Measurements from ENCODE around the gene SLC1A2.

Gene SLC1A2

DNA sequence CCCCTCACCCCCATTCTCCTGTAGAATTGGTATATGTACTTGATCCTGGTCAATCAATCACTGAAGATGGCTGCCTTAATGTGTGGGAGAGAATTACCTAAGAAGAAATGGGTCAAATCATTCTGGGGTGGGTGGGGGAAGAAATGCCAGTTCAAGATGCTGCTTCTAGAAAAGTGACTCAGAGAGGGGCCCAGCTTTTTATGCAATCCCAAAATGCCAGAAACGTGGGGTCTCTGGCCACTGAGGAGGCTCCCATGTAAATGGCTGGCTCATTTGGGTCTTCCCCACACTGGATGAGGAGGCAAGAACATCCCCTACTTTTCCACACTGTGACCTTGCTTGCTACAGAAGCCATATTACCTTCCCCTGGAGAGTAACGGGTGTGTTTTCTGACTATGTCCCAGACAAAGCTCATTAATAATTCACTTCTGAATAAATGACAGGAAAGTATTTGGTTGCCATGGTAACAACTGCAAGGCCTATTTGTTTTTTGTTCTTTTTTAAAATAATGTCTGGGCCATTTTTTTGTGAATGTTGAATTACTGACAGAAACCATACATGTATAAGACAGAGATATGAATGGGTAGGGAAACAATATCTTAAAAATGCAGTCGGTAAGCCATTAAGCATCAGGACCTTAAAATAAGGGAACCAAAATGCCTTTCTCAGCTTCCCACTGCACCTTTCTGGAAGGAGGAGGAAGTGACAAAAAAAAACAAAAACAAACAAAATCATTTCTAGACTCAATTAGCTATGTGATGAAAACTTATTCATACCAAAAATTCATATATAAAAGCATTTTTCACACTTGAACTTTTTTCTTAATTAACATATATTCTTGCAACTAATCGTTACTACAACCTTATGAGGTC is 32.0 kb downstream of the SLC1A2 start:
- TF ChIP-seq JUND (IDR thresholded peaks at IDR 0.05; ENCODE audit: low read depth): no peak
- in situ Hi-C loops (cut with HindIII; ENCODE audit: low pct_unique_long_range_greater_than_20kb, low sequenced_read_pairs): no loop called here
- DNase-seq (ENCODE audit: low read depth in 1 of 2, low spot score in 1 of 2): no peak

DNA sequence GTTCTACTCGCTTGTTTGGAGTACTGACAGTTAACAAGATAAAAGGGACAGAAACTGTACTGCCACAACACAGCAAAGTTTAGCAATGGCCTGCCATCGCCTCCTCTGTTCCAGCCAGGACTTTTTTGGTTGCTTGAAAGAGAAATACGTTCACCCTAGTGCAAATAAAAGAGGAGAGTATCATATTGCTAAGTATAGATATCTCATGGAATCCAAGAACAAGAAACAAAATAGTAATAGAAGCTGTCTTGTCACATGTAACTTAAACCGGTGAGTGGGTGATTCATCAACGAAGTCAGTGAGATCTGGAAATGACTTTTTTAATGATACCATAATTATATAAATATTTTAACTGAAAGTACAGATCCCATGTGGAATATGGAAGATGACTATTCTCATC is 35.4 kb downstream of the SLC1A2 start:
- in situ Hi-C loops (cut with HindIII; ENCODE audit: low pct_unique_long_range_greater_than_20kb, low sequenced_read_pairs): no loop called here
- no peak for DNase-seq (ENCODE audit: low read depth in 1 of 2, low spot score in 1 of 2)
- TF ChIP-seq JUND (IDR thresholded peaks at IDR 0.05; ENCODE audit: low read depth): no peak

DNA sequence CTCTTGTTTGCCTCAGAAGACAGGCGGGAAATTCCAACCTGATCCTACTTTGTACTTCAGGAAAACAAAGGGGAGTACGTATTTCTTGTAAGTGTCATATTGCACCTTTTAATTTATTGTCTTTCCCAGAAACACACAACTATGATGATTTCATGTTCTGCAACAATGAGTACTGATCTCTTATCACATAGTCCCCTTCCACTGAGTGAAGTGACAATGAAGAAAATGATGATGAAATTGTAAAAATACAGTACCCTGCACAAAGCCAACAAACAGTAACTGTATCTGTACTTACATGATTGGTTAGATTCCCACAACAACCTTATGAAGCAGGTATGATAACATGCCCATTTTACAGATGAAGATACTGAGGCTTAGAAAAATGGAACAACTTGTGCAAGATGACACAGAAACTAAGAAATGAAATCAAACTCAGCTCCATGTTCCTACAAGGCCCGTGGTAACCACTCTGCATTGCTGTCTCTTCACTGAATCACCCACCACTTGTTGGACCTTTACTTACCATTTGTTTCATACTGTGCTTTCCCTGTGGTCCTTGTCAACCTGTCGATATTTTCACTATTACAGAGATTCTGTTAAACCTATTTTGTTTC is 37.5 kb downstream of the SLC1A2 start:
- TF ChIP-seq JUND (IDR thresholded peaks at IDR 0.05; ENCODE audit: low read depth): no peak
- in situ Hi-C loops (cut with HindIII; ENCODE audit: low pct_unique_long_range_greater_than_20kb, low sequenced_read_pairs): no loop called here
- no peak for DNase-seq (ENCODE audit: low read depth in 1 of 2, low spot score in 1 of 2)

DNA sequence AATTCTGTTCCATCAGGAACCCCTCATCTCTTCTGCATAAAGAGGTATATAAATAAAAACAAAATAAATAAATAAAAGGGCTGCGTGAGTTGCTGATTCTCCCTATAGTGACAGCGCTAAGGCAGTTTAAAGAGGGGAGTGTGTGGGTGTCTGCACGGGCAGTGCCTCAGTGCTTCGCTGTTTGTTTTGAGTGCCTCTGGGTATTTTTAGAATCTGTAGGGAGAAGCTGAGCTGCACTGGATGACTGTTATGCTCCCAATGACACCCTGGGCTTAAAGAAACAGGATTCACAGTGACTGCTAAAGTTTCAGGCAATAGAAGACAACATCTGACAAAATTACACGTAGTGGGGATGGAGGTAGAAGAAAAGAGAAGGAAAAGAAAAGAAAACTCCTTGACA is 38.8 kb downstream of the SLC1A2 start:
- in situ Hi-C loops (cut with HindIII; ENCODE audit: low pct_unique_long_range_greater_than_20kb, low sequenced_read_pairs): no loop called here
- no peak for TF ChIP-seq JUND (IDR thresholded peaks at IDR 0.05; ENCODE audit: low read depth)

DNA sequence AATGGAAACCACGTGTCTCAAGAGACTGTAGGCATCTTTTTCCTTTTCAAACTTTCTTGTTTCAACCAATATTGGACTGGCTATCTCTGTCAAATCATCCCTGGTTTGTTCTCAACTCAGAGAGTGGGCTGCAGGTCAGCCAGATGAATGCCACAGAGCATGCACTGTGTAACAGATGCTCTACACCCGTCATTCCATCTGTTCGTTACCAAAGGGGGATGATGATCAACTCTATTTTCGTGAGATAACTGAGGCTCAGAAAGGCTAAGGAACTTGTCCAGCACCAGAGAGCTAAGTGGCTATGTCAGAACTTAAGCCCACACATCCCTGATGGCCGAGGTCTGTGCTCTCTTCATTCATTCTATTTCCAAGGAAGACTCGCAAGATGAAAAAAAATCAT is 42.1 kb downstream of the SLC1A2 start:
- in situ Hi-C loops (cut with HindIII; ENCODE audit: low pct_unique_long_range_greater_than_20kb, low sequenced_read_pairs): no loop called here
- DNase-seq (ENCODE audit: low read depth in 1 of 2, low spot score in 1 of 2): no peak
- no peak for TF ChIP-seq JUND (IDR thresholded peaks at IDR 0.05; ENCODE audit: low read depth)

More for the DNA sequence above, 38.8 kb downstream of the SLC1A2 start:
- peak in 1 of 2 experiments; percentile 36 for DNase-seq (ENCODE audit: low read depth in 1 of 2, low spot score in 1 of 2)

DNA sequence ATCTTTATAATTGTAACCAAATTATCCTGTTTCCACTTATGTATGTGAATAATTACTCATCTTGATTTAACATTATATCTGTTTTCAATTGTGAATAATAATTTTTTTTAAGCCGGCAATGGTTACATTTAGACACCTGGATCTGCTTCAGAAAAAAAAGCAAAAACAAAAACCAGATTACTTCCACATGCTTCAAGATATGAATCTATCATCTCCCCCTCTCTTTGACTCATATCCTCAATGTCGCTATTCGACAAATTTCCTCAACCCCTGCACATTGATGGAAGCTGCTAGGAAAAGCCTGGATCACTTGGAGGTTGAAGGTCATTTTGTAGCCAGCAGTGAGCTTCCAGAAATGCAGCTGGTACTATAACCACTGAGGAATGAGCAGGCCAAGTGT is 42.7 kb downstream of the SLC1A2 start:
- no peak for DNase-seq (ENCODE audit: low read depth in 1 of 2, low spot score in 1 of 2)
- in situ Hi-C loops (cut with HindIII; ENCODE audit: low pct_unique_long_range_greater_than_20kb, low sequenced_read_pairs): no loop called here

DNA sequence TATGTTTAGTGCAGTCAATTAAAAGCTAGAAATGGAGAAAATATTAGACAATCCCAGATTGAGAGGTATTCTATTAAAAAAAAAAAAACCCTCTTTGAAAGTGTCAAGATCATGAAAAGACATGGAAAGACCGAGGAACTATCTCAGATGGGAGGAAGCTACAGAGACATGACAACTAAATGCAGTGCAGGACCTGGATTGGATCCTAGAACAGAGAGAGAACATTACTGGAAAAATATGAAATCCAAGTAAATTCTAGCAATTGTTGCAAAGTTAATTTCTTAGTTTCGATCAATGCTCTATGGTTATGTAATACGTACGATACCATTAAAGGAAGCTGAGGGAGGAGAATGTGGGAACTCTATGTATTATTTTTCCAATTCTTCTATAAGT is 43.2 kb downstream of the SLC1A2 start:
- in situ Hi-C loops (cut with HindIII; ENCODE audit: low pct_unique_long_range_greater_than_20kb, low sequenced_read_pairs): no loop called here

More for the DNA sequence above, 42.7 kb downstream of the SLC1A2 start:
- TF ChIP-seq JUND (IDR thresholded peaks at IDR 0.05; ENCODE audit: low read depth): no peak

DNA sequence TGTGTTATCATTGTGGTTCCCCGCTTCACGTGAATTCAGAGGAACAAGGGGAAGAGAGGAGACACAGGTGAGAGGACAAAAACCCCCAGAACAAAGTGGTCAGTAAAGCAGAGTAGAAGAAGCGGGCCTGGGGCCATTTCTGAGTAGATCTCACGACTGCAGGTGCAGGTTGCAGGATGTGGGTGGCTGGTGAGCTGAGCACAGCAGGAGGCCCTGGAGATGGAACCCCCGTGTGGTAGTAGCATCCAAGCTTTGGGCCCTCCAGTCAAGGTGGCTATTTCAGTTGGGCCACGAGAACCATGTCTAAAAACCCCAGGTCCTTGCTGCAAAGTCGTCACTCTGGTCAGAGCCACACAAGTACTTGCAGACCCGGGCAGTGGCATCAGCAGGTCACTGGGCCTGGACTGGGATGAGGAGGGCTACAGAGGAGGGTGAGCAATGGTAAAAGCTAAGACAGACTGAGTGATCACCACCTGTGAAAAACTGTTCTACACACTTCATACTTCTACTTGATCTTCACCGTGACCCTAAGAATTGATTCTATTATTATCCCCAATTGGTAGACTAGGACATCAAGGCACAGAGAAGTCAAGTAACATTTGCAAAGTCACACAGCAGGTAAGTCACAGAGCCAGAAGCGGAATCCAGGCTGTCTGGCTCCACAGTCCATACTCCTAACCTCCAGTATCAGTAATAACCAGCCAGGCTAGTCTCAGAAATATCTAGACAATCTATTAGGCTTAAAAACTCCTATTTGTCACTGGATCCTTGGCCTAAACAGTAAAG is 43.8 kb downstream of the SLC1A2 start:
- TF ChIP-seq JUND (IDR thresholded peaks at IDR 0.05; ENCODE audit: low read depth): no peak
- DNase-seq (ENCODE audit: low read depth in 1 of 2, low spot score in 1 of 2): no peak
- in situ Hi-C loops (cut with HindIII; ENCODE audit: low pct_unique_long_range_greater_than_20kb, low sequenced_read_pairs): no loop called here

More for the DNA sequence above, 43.2 kb downstream of the SLC1A2 start:
- DNase-seq (ENCODE audit: low read depth in 1 of 2, low spot score in 1 of 2): no peak
- no peak for TF ChIP-seq JUND (IDR thresholded peaks at IDR 0.05; ENCODE audit: low read depth)

DNA sequence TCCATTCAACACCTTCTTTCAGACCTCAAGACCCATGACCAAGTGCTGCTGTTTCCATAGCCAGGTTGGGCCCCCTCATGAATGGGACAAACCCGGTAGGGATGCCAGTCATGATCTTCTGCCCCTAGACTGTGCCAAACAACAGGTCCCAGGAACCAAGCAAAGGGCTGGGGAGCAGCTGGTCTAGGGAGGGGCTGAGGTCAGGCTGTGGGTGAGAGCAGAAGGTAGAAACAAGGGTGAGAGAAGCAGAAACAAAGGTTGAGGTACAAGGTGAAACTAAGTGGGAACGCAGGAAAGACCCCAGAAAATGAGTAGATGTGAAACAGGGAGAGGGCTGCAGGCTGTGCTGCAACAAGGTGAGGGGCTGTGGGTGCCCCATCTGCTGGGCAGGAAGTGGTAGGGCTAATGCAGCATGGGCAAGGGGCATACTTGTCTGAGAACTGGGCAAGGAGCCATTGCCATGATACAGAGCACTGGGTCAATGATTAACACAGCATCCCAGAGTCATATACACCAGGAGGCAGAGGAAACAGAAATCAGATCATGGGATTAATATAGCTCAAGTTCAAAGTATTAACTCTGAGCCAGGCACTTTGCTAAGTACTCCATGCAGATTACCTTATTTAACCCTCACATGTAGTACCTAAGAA is 45.9 kb downstream of the SLC1A2 start:
- TF ChIP-seq JUND (IDR thresholded peaks at IDR 0.05; ENCODE audit: low read depth): no peak
- no peak for DNase-seq (ENCODE audit: low read depth in 1 of 2, low spot score in 1 of 2)
- in situ Hi-C loops (cut with HindIII; ENCODE audit: low pct_unique_long_range_greater_than_20kb, low sequenced_read_pairs): no loop called here

DNA sequence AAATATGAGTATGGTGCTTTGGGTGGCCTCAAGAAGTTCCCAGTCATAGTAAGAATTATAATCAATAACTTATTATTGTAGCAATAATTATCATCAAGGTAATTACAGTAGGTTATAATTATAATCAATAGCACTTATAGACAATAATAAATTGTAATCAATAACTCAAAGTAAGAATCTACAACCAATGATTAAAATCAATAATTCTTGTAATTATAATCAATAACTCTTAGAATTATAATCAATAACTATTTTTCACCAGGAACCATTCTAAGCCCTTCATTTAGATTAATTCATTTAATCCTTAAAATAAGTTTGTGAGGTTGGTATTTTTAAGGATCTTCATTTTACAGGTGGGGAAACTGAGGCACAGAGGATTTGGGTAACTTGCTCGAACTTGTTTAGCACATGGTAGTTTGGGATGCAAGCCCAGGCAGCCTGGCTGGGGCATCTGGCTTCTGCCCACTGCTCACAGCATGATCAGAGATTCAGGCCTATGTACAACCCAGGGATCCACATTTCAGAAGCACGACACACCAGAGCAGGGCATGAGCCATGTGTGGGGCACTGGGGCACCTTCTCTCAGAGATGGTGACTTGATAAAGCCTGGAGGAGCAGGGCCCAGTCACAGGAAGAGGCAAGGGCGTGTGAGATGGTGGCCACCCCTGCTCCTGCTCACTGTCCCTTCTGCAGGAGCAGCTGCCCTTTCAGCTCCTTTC is 46.6 kb downstream of the SLC1A2 start:
- in situ Hi-C loops (cut with HindIII; ENCODE audit: low pct_unique_long_range_greater_than_20kb, low sequenced_read_pairs): no loop called here
- TF ChIP-seq JUND (IDR thresholded peaks at IDR 0.05; ENCODE audit: low read depth): no peak
- DNase-seq (ENCODE audit: low read depth in 1 of 2, low spot score in 1 of 2): no peak

DNA sequence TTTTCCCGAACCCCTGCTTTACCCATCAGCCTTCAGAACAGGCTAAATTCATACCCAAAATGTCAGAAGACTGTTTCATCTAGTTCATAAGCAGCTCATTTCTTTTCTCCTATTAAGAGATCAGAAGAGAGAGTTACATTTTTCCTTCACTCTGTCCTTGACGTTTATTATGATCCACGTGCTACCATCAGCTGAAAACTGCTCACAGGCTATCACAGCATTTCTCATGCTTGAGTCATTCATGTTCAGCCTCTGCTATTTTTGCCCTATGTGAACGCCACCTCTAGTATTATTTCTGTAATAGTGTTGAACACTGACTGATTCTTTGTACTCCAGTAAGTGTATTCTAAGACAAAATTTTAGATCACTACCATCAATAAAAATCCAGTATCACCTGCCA is 51.9 kb downstream of the SLC1A2 start:
- TF ChIP-seq JUND (IDR thresholded peaks at IDR 0.05; ENCODE audit: low read depth): no peak
- DNase-seq (ENCODE audit: low read depth in 1 of 2, low spot score in 1 of 2): no peak
- in situ Hi-C loops (cut with HindIII; ENCODE audit: low pct_unique_long_range_greater_than_20kb, low sequenced_read_pairs): no loop called here

DNA sequence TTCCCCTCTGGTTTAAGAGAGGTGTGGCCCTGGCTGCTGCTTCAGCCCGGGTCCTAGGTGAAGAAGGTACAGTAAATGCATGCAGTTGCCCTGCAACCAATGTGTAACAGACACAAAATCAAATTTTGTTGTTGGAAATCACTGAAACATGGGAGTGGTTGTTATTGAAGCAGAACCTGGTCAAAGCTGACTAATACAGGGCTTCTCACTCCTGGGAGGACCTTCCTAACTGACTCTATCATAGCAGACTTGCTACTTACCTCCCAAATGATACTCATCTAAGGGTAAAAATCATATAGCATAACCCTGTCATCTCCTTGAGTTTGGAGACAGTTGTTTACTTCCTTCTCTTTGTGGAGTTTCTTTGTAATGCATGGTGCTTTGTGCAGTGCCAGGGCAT is 52.6 kb downstream of the SLC1A2 start:
- no peak for DNase-seq (ENCODE audit: low read depth in 1 of 2, low spot score in 1 of 2)
- no peak for TF ChIP-seq JUND (IDR thresholded peaks at IDR 0.05; ENCODE audit: low read depth)
- in situ Hi-C loops (cut with HindIII; ENCODE audit: low pct_unique_long_range_greater_than_20kb, low sequenced_read_pairs): no loop called here
